DOHH2 (cell line): ENCODE data around the gene KHDRBS2.

Source experiments
- EZH2phosphoT487 ChIP-seq: fragments of 200-600 bp; sonication (generic); IDR thresholded peaks from 2 replicates; pipeline ENCODE4 v1.6.1; 2017; ENCODE audit warnings: borderline replicate concordance, mild to moderate bottlenecking, antibody characterized with exemption, low read length, moderate library complexity, mixed read lengths
- TF ChIP-seq, protein P1 (sequence below): fragments of 200-600 bp; sonication (generic); IDR thresholded peaks from one replicate; pipeline ENCODE4 v1.5.1; 2014; ENCODE audit warnings: antibody characterized with exemption, mild to moderate bottlenecking, low read depth, low read length; ENCODE audit not compliant: poor library complexity, severe bottlenecking

DNA sequence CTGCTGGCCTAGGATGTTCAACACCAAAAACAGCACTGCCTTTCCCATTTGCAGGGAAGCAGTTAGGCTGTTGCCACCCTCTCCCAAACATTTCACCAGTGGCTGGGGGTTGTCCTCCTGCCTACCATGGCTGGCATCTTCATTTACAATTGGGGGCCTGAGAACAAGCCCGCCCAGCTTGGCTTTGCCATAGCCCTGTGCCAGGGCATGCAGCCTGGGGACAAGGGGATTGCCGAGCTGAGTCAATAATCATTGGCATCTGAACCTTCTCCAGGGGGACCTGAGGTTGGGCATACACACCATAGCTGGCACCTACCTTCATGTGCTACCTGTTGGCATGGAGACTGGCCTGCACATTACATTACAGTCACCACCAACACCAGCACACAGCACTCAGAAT, 345.1 kb downstream of the KHDRBS2 start:
- TF ChIP-seq, protein P1, sequence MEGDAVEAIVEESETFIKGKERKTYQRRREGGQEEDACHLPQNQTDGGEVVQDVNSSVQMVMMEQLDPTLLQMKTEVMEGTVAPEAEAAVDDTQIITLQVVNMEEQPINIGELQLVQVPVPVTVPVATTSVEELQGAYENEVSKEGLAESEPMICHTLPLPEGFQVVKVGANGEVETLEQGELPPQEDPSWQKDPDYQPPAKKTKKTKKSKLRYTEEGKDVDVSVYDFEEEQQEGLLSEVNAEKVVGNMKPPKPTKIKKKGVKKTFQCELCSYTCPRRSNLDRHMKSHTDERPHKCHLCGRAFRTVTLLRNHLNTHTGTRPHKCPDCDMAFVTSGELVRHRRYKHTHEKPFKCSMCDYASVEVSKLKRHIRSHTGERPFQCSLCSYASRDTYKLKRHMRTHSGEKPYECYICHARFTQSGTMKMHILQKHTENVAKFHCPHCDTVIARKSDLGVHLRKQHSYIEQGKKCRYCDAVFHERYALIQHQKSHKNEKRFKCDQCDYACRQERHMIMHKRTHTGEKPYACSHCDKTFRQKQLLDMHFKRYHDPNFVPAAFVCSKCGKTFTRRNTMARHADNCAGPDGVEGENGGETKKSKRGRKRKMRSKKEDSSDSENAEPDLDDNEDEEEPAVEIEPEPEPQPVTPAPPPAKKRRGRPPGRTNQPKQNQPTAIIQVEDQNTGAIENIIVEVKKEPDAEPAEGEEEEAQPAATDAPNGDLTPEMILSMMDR, result no peak
- TF ChIP-seq EZH2phosphoT487, result no peak
